ENCODE results near the gene KCNK13. TPM values are rescaled to one million over a fixed set of nuclear protein-coding genes. Genes with fewer than 3 reads are reported as not detected.

The KCNK13 gene
- polyA plus RNA-seq, 1 donor from 2014 or later, result not detected

DNA sequence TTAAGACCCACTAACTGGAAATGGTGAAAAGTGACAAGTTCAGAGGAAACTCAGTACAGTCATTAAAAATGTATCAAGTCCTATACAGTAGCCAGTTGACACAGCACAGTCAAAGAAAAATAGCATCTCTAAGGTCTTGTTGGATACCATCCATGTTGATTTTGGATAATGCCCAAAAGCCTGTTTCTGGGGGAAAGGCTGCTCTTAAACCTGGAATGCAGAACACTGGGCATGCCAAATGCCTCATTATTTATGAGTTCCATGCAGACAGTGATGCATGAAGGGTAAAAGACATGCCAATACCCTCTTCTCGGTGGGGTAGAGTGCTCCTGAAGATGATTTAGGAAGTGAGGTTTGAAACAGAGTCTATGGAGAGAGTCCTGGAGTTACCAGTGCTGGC is 29.6 kb downstream of the KCNK13 start:
- Mint-ChIP-seq H3K27me3 (peaks cover 14% of the 10 kb centered on the region), H3K9me3 (peaks cover 0 to 3% (median 0%) of the 10 kb centered on the region in 3 donors), H3K27ac (no peak overlapping the region), H3K4me1 (no peaks in the 10 kb centered on the region), H3K36me3 (peaks cover 2% of the 10 kb centered on the region), H3K4me3 (no peak overlapping the region)

DNA sequence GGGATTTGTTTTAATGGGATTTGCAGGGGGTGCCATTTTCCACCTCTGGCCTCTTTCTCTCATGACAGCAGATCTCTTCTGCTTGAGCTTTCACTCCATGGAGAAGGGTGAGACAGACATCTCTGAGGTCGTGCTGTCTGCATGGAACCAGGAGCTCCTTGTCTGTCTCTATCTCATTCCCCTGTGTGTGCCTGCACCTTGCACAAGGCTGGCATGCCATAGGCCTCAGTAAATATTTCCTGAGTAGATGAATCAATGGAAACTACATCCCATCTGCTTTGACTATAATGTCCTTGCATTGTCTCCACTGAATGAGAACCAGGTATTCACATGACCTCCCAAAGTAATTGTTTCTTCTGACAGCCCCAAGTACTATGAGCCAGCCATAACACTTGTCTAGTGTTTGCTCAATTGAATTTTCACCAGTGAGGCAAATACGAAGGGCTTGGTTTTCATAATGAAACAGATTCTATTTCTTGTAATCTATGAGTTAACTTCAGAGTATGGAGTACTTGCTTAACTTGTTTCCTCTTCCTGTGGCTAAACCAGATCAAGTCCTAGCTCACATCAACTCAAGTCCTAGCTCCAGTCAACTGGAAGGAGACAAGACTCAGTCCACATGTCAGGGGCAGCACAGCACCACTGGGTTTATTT is 32.3 kb downstream of the KCNK13 start:
- no peaks in the 10 kb centered on the region for H3K4me1 Mint-ChIP-seq
- no peak overlapping the region for H3K27ac Mint-ChIP-seq
- H3K27me3 Mint-ChIP-seq, result peaks cover 10% of the 10 kb centered on the region
- H3K4me3 Mint-ChIP-seq, result no peak overlapping the region
- peaks cover 2% of the 10 kb centered on the region for H3K36me3 Mint-ChIP-seq
- H3K9me3 Mint-ChIP-seq, result peaks cover 0 to 3% (median 0%) of the 10 kb centered on the region in 3 donors

DNA sequence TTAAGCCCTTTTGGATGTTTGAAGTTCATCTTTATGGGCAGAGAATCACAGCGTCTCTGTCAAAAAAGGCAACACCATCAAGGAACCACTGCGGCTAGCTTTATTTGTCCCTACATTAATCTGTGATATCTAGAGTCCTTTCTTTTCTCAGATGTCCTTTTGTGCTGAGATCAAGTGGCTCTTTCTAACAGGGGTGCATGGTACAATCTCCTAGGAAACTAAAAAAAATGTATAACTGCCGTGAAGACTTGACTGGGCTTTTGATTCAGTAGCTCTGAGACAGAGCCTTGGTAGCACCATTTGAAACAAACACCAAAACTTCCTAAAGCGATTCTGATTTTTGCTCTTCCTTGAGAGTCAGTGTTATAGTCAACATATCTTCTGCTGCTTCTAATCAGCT is 33.3 kb downstream of the KCNK13 start:
- Mint-ChIP-seq H3K9me3 (peaks cover 0 to 3% (median 0%) of the 10 kb centered on the region in 3 donors), H3K36me3 (peaks cover 2% of the 10 kb centered on the region), H3K27ac (no peak overlapping the region), H3K4me1 (no peaks in the 10 kb centered on the region), H3K27me3 (peaks cover 8% of the 10 kb centered on the region), H3K4me3 (no peak overlapping the region)

DNA sequence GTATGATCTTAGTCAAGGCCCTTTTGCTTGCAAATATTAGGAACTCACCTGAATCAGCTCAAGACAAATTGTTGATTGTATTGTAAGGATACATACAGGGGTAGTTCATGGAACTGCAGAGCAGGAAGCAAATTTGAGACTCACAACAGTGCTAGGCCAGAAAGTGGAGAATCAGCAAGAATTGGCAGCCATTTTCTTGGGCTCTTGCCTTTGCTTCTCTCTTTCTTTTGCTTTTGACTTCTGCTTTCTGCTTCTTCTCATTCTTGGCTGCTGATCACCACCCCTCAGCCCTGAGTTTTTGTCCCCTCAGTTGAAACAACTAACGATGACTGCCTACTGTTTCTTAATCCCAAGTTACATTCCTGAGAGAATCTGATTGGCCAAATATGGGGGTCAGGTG is 34.8 kb downstream of the KCNK13 start:
- Mint-ChIP-seq H3K27me3 (peaks cover 4% of the 10 kb centered on the region), H3K9me3 (no peaks in the 10 kb centered on the region), H3K27ac (no peak overlapping the region), H3K4me3 (no peak overlapping the region), H3K4me1 (no peaks in the 10 kb centered on the region), H3K36me3 (no peaks in the 10 kb centered on the region)

DNA sequence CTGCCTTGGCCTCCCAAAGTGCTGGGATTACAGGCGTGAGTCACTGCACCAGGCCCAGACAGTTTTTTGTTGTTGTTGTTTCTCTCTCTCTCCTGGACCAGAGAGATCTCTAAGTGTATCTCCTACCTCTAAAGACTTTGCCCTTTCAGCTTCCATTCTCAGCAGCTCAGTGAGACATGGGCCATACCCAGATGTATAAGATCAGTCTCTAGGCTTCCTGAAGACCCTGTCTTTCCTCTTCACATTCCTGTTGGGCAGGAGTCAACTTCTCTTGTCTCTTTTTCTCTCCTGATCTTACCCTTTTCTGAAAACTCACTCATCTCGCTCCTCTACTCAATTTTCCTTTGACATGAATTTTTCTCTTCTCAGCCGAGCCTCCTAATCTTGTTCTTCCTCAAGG is 42.0 kb downstream of the KCNK13 start:
- H3K27ac Mint-ChIP-seq, result no peak overlapping the region
- no peak overlapping the region for H3K4me3 Mint-ChIP-seq
- no peaks in the 10 kb centered on the region for H3K9me3 Mint-ChIP-seq
- H3K36me3 Mint-ChIP-seq, result no peaks in the 10 kb centered on the region
- H3K4me1 Mint-ChIP-seq, result no peaks in the 10 kb centered on the region
- H3K27me3 Mint-ChIP-seq, result no peaks in the 10 kb centered on the region

DNA sequence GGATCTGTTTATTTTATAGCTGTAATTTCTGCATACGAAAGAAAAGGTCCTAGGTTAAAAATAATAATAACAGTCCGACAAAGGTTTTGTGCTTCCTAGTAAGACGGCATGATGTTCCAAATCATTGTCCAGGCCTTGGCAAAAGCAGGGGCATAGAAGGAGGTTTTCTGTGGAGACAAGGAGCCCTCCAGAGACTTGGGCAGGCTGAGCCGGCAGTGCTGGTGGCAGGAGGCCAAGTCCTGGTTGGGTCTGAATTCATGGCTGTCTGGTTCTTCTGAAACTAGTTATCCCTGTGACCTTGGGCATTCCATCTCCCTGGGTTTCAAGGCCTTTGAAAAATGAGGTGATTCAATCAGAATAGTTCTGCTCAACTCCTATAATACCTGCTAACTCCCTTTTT is 44.0 kb downstream of the KCNK13 start:
- Mint-ChIP-seq H3K4me1 (no peaks in the 10 kb centered on the region), H3K27me3 (peaks cover 2% of the 10 kb centered on the region), H3K4me3 (no peak overlapping the region), H3K27ac (no peak overlapping the region), H3K36me3 (no peaks in the 10 kb centered on the region), H3K9me3 (no peaks in the 10 kb centered on the region)

DNA sequence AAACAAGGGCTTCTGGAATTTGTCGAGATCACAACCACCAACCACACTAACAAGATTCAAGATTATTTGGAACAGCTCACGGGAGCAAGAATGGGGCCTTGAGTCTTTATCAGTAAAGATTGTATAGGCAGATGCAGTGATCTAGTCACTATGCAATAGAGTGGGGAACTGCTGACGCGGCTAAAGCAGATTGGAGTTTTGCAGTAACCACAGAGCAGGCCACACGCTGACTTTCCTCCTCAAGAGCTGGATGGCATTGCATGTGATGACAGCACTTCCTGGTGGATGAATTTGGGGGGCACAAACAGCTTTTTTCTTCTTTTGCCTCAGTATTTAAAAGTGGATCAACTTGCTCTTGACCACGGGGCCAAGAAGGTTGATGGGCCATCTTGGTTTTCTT is 46.0 kb downstream of the KCNK13 start:
- no peak overlapping the region for H3K4me3 Mint-ChIP-seq
- no peak overlapping the region for H3K27ac Mint-ChIP-seq
- peaks cover 6% of the 10 kb centered on the region for H3K27me3 Mint-ChIP-seq
- H3K9me3 Mint-ChIP-seq, result no peaks in the 10 kb centered on the region
- H3K36me3 Mint-ChIP-seq, result no peaks in the 10 kb centered on the region
- H3K4me1 Mint-ChIP-seq, result no peaks in the 10 kb centered on the region

DNA sequence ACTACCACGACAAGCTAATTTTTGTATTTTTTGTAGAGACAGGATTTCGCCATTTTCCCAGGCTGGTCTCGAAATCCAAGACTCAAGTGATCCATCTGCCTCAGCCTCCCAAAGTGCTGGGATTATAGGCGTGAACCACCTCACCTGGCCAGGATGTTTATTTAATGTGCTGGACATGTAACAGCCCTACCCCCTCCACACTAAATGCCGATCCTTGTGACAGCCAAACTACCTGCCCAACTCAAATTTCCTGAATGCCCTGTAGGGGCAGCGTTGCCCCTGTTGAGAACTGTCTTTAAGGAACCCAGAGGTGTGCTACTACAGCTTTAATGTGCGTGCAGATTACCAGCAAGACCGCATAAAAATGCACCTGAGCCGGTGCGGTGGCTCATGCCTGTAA is 48.1 kb downstream of the KCNK13 start:
- H3K4me1 Mint-ChIP-seq, result peaks cover 0 to 2% (median 0%) of the 10 kb centered on the region in 3 donors
- H3K9me3 Mint-ChIP-seq, result no peaks in the 10 kb centered on the region
- H3K27ac Mint-ChIP-seq, result no peak overlapping the region
- H3K36me3 Mint-ChIP-seq, result no peaks in the 10 kb centered on the region
- peaks cover 14% of the 10 kb centered on the region for H3K27me3 Mint-ChIP-seq
- no peak overlapping the region for H3K4me3 Mint-ChIP-seq

DNA sequence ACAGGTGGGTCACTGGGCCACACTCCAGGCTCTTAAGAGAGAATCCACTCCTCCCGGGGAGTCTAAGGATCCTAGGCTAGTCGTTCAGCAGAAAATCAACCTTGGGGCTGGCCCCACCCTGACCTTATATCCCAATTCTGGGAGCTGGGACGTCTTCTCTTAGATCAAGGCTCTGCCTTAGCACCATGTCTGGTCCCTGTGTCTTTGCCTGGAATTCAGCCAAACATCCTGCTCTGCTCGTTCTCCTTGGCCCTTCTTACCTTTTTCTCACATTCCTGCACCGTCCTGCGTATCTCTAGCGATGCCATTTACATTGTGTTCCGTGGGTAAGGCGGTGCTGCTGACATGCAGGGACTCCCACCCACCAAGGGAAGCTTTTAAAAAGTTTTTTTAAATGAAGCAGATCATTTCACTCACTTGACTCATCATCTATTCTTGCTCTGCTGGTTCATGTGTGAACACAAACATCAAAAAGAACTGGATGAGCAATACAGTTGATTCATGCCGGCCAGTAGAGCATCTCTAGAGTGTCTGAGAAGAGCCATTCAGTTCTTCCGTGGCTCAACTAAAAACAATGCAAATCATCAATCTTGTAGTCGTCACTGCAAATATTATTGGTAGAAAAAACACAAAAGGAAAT is 50.2 kb downstream of the KCNK13 start:
- no peak overlapping the region for H3K27ac Mint-ChIP-seq
- no peaks in the 10 kb centered on the region for H3K36me3 Mint-ChIP-seq
- no peaks in the 10 kb centered on the region for H3K9me3 Mint-ChIP-seq
- peaks cover 0 to 2% (median 0%) of the 10 kb centered on the region in 3 donors for H3K4me1 Mint-ChIP-seq
- H3K4me3 Mint-ChIP-seq, result no peak overlapping the region
- peaks cover 22% of the 10 kb centered on the region for H3K27me3 Mint-ChIP-seq

DNA sequence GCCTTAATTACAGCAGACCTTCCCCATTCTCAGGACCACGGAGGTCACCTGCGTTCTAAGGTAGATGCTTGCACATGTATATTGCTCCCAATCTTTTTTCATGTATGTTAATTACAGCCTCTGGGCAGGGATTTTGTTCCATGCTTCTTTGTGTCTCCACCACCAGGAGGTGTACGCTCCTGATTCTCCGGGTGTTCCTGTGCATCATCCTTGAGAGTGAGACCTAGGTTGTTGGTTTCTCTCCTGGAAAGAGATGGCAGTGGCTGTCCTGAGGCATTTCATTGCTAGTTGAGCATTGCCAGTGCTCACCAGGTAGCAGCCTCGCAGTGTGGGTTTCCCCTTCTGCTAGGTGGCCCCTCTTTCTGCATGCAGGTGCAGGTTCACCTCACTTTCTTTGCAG is 52.8 kb downstream of the KCNK13 start:
- Mint-ChIP-seq H3K27ac (no peak overlapping the region), H3K4me3 (no peak overlapping the region), H3K9me3 (peaks cover 0 to 6% (median 2%) of the 10 kb centered on the region in 3 donors), H3K36me3 (peaks cover 1% of the 10 kb centered on the region), H3K4me1 (peaks cover 0 to 2% (median 0%) of the 10 kb centered on the region in 3 donors), H3K27me3 (peaks cover 25% of the 10 kb centered on the region)

DNA sequence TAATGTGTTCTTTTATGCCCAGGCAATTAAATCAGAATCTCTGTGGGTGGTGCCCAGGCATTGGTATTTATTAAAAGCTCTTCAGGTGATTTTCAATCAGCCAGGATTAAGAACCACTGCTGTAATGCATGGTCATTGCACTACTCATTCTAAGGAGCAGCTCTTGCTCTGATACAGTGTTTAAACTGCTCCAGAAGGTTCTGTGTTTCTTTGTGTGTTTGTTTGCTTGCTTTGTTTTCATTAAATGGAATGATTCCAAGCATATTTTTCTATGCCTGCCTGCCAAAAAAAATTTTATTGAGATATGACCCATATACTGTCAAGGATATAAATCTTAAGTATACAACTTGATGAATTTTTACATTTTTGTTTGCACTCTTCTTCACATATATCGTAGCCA is 54.0 kb downstream of the KCNK13 start:
- peaks cover 22% of the 10 kb centered on the region for H3K27me3 Mint-ChIP-seq
- H3K4me3 Mint-ChIP-seq, result no peak overlapping the region
- peaks cover 0 to 2% (median 0%) of the 10 kb centered on the region in 3 donors for H3K4me1 Mint-ChIP-seq
- H3K9me3 Mint-ChIP-seq, result peaks cover 0 to 8% (median 6%) of the 10 kb centered on the region in 3 donors
- H3K27ac Mint-ChIP-seq, result no peak overlapping the region
- peaks cover 1% of the 10 kb centered on the region for H3K36me3 Mint-ChIP-seq

DNA sequence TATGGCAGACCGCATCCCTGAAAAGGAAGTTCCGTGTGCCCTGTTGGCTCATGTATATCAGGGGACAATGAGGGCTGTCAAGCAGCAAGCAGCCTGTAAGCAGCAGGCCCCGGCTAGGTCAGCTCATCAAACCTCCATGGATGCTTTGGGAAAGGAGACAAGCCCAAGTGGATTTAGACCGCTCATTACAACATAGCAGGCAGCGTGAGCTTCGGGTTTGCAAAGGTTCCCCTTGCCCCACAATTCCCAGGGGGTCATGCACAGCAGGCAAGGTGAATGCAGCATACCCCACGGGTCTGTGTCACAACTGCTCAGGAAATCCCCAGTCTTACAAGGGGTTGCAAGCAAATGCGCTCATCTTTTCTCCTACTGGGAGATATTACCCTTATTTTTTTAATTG is 54.6 kb downstream of the KCNK13 start:
- Mint-ChIP-seq H3K4me1 (peaks cover 0 to 2% (median 0%) of the 10 kb centered on the region in 3 donors), H3K27me3 (peaks cover 22% of the 10 kb centered on the region), H3K4me3 (no peak overlapping the region), H3K36me3 (peaks cover 1% of the 10 kb centered on the region), H3K27ac (no peak overlapping the region), H3K9me3 (peaks cover 0 to 8% (median 8%) of the 10 kb centered on the region in 3 donors)

DNA sequence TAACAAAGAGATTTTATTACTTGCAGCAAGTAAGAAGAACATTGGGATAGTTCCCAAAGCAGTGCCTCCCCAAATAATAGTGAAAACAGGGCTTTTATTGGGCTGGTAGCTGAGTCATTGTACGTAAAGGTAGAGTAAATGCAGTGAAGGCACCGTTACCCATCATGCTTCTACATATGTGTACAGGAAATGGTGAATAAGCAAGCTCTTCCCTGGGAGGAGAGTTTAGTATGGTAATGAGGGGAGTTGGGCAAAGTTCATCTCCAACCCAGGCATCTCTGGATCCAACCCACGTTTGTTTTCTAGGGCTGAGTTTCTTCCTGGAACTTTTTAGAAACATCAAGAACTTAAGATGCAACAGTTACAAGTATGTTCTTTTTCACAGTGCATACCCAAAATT is 56.2 kb downstream of the KCNK13 start:
- H3K27ac Mint-ChIP-seq, result no peak overlapping the region
- H3K9me3 Mint-ChIP-seq, result peaks cover 0 to 8% (median 8%) of the 10 kb centered on the region in 3 donors
- peaks cover 1% of the 10 kb centered on the region for H3K36me3 Mint-ChIP-seq
- H3K4me1 Mint-ChIP-seq, result peaks cover 0 to 2% (median 0%) of the 10 kb centered on the region in 3 donors
- peaks cover 19% of the 10 kb centered on the region for H3K27me3 Mint-ChIP-seq
- H3K4me3 Mint-ChIP-seq, result no peak overlapping the region

DNA sequence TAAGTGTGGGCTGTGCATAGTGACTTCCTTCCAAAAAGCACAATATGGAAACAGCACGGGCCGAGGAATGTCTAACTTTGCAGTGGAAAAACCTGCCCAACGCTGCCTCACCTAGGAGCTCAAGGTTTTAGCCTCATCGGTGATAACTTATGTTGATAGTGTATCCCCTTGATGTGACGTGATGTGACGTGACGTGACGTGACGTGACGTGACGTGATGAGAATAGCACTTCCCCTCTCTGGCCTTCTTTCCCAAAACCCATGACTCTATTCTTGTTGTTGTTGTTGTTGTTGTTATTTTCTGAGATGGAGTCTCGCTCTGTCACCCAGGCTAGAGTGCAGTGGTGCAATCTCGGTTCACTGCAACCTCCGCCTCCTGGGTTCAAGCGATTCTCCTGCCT is 64.5 kb downstream of the KCNK13 start:
- Mint-ChIP-seq H3K9me3 (peaks cover 0 to 1% (median 0%) of the 10 kb centered on the region in 3 donors), H3K27ac (no peak overlapping the region), H3K4me3 (no peak overlapping the region), H3K4me1 (no peaks in the 10 kb centered on the region), H3K36me3 (no peaks in the 10 kb centered on the region), H3K27me3 (peaks cover 4% of the 10 kb centered on the region)

DNA sequence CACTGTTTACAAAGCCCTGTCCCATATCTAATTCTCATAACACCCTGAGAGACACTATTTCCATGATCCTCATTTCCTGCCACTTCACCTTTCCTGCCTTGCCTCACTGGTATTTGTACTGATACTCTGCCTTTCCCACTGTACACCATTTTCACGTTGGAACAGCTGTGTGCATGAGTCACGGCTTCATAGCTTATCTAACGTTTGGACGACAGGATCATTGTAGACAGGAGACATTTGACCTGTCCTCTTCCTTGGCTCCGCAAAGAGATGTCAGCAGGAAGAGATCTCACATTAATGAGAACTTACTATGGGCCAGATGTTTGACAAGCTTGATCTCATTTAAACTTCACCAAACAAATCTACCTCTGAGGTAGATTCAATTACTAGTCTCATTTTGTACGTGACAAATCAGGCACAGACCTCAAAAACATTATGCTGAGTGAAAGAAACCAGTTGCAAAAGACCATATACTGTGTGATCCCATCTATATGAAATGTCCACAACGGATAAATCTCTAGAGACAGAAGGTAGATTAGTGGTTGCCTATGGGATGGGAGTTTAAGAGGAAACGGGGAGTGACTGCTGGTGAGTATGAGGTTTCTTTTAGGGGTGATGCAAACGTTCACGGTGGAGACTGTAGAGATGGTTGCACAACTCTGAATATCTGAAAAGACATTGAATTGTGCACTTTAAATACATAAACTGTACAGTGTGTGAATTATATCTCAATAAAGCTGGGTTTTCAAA is 71.2 kb downstream of the KCNK13 start:
- H3K4me1 Mint-ChIP-seq, result no peaks in the 10 kb centered on the region
- H3K9me3 Mint-ChIP-seq, result peaks cover 0 to 5% (median 1%) of the 10 kb centered on the region in 3 donors
- no peak overlapping the region for H3K4me3 Mint-ChIP-seq
- H3K27me3 Mint-ChIP-seq, result peaks cover 7% of the 10 kb centered on the region
- no peak overlapping the region for H3K27ac Mint-ChIP-seq
- H3K36me3 Mint-ChIP-seq, result no peaks in the 10 kb centered on the region

Measured in IgD-negative memory B cell (primary cell).